Measurements from ENCODE around the gene PTPRK. TPM values are rescaled to one million over a fixed set of nuclear protein-coding genes. Genes with fewer than 3 reads are reported as not detected.

The PTPRK gene
- 57.5 TPM for polyA plus RNA-seq (ENCODE audit: insufficient read length)
- long read RNA-seq, donor 1, partial matches to known transcripts, result 0 of 3 reads
- long read RNA-seq, donor 1, other reads (novel, unspliced or antisense), result 0 of 3 reads
- long read RNA-seq, donor 2, partial matches to known transcripts, result 0 of 2 reads
- long read RNA-seq, donor 2, other reads (novel, unspliced or antisense), result 0 of 2 reads
- long read RNA-seq, donor 3, partial matches to known transcripts, result 0 of 1 reads
- long read RNA-seq, donor 3, other reads (novel, unspliced or antisense), result 0 of 1 reads
- long read RNA-seq, donor 4, result 0 reads
- long read RNA-seq, donor 5, full-length matches to known transcripts, result 6 of 6 reads
- long read RNA-seq, donor 5, partial matches to known transcripts, result 0 of 6 reads
- long read RNA-seq, donor 5, other reads (novel, unspliced or antisense), result 0 of 6 reads
- long read RNA-seq, donor 6, full-length matches to known transcripts, result 2 of 2 reads
- long read RNA-seq, donor 6, partial matches to known transcripts, result 0 of 2 reads
- long read RNA-seq, donor 6, other reads (novel, unspliced or antisense), result 0 of 2 reads
- long read RNA-seq, donor 7, full-length matches to known transcripts, result 4 of 9 reads
- long read RNA-seq, donor 7, partial matches to known transcripts, result 5 of 9 reads
- long read RNA-seq, donor 7, other reads (novel, unspliced or antisense), result 0 of 9 reads
- long read RNA-seq, donor 8, partial matches to known transcripts, result 0 of 2 reads
- long read RNA-seq, donor 8, other reads (novel, unspliced or antisense), result 0 of 2 reads

DNA sequence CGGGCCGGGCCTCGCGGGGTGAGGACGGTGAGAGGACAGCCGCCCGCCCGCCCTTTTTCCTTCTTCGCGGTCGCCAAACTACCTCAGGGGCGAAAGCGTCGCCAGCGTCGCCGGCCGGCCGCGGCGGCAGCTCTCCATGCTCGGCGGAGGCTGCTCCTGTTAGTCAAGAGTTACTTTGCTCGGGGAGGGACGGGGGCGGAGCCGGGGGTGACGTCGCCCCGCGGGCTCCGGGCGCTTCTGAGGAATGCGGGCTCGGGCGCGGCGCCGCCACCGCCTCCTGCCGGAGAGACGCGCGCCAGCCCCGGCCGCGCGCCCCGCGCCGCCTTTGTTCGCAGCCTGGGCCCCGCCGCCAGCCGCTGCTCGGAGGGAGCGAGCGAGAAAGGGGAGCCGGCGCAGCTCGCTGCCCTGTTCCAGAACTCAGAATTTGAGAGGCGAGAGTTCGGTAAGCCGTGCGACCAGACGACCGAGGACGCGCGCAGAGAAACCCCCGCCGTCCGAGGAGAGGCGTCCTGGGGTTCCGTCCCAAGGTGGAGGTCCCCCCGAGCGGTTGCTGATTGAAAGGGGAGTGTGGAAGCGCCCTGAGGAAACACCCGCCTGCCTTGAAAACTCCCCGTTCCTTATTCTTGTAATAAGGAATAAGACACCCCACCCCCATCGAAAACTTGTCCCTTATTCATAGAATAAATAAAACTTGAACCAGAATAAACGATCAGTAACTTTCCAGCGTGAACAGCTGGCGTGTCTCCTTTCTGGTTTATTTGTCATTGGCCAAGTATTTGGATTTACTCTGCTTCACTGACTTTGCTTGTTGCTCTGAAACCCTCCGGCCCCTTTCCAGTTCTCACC lies at the start of gene PTPRK:
Gene PTPRK, minus strand, starts transcription at position 164 of the 846 bp plus-strand sequence. CDS start 241 bp downstream, outside the sequence.
- peak; percentile 93 for DNase-seq

DNA sequence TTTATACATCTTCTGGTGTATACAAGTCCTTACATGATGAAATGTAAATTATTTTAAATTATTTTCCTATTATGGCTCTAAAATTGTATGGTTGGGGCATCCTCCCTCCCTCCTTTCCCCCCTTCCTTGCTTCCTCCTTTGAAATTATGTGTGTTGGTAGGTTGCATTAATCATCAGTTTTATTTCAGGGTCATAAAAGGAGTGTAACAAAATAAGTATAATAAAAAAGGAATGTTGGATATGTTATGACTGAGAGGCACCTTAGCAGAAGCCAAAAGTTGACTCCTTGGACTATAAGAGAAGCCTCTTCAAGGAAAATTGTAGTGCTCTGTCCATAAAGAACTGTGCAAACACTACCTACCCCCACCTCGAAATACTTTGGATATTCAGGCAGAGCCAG lies 46.6 kb upstream of the PTPRK start:
- DNase-seq, result no peak

DNA sequence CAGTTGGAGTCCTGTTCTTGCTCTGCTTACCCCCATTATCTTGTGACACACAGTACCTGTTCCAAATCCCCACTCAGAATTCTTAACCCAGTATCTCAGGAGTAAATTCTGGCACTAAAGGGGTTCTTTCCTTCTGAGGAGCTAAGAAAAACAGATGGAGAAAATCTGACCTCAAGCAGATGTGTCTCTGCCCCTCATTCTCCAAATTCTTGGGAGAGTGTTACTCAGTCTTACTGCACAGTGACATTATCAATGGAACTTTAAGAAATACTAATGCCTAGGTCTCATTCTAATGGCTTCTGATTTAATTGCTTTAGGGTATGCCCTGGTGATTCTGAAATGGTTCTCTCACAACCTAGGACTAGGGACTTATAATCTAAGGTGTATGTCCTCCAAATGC lies 40.6 kb upstream of the PTPRK start:
- no peak for DNase-seq

DNA sequence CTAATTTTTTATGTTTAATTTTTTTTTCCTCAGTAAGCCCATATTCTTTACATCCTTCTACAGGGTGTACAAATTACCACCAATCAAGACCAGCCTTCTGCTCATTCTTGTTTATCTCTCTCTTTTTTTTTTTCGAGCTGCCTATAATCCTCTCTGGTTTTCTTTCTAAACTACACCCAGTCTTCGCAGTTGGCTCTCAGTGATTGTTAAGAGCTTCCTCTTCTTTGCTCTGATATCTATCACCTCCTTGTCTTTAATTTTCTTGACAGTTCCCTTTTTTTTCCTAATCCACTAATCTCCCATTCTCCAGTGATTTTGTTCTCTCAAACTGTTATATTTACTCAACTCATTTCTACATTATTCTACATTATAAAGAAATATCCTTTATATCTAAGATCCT lies 38.5 kb upstream of the PTPRK start:
- DNase-seq, result no peak

GRCh38 chr6:128558021-128558420 lies 37.6 kb upstream of the PTPRK start:
- no peak for DNase-seq

DNA sequence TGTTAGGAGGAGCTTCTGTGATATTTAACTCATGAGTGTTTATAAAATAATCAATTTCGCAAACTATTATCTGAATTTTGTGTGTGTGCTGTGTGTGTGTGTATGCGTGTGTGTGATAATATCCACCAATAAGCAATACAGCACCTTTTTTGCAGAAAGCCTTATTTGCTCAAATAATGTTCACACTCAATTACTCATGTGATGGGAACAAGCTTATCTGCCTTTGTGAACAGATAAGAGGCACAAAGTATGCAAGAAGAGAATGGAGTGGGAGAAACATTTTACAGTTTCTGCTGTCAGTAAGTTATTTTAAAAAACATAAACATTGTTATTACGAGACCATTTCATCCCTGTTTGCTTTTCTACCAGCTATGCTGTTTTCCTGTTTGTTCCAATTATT lies 36.7 kb upstream of the PTPRK start:
- no peak for DNase-seq

DNA sequence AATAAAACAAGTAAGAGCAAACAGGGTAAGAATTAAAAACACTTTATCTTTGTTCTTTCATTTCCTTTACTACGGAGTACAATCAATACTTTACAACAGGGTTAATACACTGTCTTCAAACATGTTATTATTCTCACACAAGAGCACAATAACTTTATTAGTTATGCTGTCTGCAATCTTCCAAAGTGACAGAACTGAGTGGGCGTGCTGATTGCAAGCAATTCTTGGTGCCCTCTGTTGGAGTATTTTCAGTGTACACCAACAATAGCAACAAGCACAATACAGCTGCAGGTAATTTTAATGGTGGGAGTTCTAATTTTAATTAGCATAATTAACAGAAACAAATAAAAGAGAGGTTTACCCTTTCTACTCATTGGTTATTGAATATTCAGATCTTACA lies 33.9 kb upstream of the PTPRK start:
- DNase-seq, result no peak

- DNase-seq, result no peak
These were observed 20.9 kb upstream of the PTPRK start for GRCh38 chr6:128541261-128541660.

GRCh38 chr6:128538763-128539162 lies 18.4 kb upstream of the PTPRK start:
- DNase-seq, result no peak

DNA sequence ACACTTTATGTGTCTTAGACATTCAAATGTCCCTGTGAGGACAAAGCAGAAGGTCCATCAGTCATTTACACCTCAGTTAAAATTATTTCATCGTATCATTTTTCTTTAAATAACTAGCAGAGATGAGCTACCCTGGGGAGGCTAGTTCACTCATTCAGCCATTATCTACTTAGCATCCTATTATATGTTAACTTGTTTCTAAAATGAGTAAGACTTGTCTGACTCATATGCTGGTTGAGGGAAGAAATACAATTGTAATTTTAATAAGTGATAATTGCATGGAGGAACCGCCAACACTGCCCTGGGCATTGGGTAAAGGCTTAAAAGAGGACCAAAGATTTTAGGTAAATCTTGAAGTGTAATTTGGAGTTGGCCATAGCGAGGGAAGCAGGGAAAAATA lies 12.4 kb upstream of the PTPRK start:
- no peak for DNase-seq

GRCh38 chr6:128532136-128532535 lies 11.7 kb upstream of the PTPRK start:
- DNase-seq, result no peak

DNA sequence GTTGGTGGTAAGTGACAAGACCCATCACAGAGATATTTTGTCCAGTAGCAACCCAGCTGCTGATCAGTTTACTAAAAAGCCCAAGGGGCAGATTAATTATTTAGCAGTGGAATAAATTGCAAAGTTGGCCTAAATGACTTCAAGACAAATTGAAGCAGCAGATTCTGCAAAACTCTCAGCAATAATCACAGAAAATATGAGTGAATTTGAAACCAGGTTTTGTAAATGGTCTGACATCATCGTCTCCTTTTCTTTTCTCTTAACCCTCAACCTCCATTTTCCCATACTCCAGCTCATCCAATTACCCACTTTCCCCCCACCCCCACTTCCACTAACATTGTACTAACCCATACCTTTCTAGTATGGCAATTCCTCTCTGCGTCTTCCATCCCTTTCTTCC lies 11.3 kb upstream of the PTPRK start:
- no peak for DNase-seq

- DNase-seq, result no peak
These were observed 7.8 kb upstream of the PTPRK start for GRCh38 chr6:128528241-128528640.

DNA sequence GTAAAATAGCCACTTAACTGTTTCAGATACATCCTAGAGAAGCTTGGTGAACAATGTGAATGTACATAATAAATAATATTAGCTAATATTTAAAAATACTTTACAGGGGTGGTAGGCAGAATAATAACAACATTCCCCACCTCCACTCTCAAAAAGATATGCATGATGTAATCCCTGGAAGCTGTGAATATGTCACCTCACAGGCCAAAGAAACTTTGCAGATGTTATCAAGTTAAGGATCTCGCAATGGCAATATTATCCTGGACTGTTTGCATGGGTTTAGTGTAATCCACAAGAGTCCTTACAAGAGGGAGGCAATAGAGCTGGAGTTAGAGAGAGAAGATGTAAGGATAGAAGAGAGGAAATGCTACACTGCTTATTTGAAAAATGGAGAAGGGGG lies 7.0 kb upstream of the PTPRK start:
- no peak for DNase-seq

GRCh38 chr6:128526152-128526914 lies 5.9 kb upstream of the PTPRK start:
- DNase-seq, result no peak

GRCh38 chr6:128525406-128525805 lies 5.0 kb upstream of the PTPRK start:
- no peak for DNase-seq

GRCh38 chr6:128521282-128521632 lies 858 bp upstream of the PTPRK start:
- no peak for DNase-seq

DNA sequence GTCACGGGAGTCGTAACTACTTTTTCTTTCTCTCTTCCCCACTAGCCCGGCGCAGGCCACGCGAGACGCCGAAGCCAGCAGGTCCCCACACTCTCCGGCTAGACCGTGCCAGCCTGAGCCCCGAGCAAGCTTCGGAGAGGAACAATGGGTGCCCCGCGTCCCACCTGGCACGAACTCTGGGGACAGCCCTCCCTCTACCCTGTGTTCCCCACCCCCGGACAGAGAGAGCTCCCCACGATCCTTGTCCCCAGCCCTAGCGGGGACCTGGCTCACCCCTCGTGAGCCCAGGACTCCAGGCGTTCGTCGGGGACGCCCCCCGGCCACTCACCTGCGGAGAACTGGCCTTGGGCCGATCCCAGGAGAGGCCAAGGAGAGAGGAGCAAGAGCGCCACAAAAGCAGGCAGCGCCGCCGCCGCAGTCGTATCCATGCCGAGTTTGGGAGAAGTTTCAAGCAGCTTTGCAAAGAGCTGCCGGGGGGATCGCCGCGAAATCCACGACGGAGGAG lies 416 bp downstream of the PTPRK start:
- DNase-seq, result peak; percentile 77

DNA sequence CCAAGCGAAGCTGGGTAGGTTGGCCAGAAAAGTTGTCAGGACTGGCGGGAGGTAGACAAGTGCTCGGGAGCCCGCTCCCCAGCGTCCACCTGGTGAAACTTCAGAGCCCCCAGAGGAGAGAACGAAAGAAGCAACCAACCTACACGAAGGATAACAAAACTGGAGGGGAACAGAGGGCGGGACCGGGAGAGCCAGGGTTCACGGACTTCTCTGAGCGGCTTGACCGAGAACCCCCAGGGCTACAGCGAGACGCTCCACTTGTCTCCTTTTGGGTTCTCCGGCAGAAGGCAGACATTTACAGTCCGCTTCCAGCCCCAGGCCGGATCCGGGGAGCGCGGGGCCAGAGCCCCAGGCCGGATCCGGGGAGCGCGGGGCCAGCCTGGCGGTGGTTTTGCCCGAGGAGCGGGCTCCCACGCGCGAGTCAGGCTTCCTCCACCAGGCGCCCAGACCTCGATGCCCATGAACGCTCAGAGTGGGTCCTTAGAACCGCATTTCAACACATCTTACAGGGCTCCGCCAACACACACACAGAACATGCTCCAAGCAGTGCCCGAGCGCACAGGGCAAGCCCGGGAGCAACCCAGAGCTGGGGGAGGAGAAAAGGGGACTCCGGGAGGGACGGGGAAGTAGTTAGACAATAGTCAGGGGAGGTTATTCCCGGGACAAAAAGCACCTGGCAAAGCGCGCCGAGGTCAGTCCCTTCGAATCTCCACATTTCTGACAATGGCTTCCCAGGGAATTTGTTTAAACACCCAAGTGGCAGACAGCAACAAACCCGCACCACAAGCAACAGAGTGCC lies 1.1 kb downstream of the PTPRK start:
- peak; percentile 72 for DNase-seq

DNA sequence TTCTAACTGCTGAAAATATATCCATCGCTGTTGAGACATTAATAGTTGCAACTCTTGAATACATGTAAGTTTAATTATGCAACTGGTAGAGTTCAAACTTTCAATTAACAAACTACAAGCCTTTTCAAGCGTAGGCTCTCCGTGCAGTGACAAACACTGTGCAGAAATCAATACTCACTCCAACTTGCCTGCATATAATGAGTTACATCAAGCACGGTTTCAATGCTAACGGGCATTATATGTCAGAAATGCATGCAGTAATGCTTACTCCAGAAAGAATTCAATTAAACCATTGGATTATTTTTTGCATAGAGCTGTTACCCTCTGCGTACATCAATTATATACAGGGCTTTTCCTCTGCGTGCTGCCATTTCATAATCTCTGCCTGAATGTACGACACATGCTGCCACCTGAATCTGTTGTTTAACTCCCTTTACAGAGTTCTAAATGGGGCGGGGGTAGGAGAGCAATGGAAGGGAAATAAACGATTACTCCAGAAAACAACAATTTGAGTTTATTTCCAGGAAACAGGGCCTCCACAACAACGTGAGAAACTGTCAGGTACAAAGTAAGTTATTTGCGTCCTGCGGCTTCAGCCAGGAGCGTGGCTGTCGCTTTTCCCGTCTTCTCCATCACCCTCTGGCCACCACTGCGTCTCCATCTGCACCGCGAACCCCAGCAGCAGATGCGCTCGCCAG lies 1.8 kb downstream of the PTPRK start:
- no peak for DNase-seq

All from left kidney (tissue), 8 donors.